GM18526 (cell line): ENCODE results near the gene SLC8A1.

Source experiments
- POLR2A ChIP-seq: IDR thresholded peaks from 3 replicates; pipeline ENCODE4 v1.6.1; 2011; ENCODE audit not compliant: insufficient read length; ENCODE audit errors: extremely low read depth

SLC8A1 gene

DNA sequence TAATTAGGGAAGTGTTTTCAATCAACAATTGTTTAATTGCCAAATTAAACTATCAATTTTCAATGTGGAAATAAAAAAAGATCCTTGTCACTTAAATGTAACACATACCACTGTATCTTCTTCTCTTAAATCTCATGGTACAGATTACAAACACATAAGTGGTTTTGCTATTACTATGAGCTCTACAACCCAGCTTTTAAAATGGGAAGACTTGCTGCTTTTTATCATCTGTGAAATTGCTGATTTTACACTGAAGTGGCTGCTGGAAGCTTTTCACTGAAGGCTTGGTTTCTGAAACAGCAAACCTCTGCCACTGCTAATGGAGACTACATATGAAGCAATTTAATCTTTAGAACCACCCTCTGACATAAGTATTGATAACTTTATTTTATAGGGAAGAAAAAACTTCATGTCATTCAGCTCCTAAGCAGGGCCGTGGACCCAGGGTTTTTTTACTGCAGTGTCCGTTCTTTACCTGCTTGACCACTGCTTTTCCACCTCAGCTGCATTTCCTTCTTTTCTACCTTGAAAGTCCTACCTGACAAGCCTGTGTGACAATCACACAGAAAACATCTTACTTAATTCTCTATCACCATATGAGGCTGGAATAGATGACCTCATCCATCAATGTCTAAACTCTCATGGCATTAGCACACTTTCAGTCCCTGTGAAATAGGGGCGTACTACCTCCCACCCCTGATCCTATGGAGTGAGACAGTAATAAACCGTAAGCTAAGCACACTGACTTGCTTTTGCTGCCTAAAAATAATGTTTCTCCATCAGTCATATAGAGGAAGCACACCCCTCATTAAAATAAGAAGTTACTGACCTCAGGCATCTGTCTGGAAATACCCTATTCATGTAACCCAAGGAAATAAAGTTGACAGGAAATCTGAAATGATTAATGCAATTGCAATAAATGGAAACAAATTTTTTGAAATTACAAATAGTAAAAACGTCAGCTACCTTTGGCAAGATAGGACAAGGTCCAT, 19.2 kb upstream of the SLC8A1 start:
- no peak for TF ChIP-seq POLR2A

DNA sequence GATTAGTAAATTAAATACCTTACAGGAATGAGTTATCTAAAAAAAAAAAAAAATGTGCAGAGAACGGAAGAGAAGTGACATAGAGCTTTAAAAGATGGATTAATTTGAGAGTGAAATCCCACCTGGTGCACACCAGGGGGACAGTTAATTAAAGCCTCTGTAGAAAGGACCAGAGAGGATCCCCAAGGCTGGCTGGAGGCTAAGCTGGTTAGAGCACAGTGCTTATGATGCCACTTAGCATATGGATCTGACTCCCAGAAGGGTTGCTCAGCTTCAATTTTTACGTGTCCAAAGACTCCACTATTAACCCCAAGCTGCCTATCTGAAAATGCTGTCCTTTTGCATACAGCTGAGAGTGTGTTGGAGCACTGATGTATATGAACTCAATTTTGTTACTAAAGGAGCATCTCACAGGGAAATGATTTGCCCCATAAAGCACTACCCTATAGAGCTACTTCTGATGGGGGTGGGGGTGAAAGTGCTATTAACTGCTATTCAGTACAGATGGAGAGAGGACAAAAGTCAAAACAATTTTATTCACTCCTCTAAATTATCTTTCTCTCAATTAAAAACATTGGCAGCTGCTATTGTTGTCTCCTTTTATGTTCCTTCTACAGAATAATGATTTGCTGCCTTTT, 15.2 kb upstream of the SLC8A1 start:
- no peak for TF ChIP-seq POLR2A

DNA sequence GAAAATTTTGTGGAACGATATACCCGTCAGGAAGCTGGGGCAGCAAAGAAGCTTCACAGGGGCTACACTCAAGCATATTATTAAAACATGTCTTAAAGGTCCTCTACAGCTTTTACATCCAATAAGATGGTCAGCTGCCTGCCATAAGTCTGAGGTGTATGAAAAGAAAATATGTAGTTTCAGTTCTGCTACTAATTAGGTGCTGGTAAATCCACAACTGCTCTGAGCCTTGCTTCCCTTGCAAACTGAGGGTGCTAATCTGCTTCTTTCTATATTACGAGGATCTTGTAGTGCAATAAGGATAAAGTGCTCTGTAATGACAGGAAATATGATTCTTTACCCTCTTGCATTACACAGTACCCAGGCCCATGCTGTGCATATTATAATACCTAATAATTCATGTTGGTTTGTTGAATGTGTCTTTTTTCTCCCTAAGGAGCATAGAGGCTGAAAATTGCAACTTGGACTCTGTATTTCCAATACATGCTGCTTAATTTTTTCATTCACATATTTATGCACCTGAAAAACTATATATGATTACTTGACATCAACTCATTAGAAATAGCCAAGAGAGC, 14.5 kb upstream of the SLC8A1 start:
- TF ChIP-seq POLR2A = no peak

DNA sequence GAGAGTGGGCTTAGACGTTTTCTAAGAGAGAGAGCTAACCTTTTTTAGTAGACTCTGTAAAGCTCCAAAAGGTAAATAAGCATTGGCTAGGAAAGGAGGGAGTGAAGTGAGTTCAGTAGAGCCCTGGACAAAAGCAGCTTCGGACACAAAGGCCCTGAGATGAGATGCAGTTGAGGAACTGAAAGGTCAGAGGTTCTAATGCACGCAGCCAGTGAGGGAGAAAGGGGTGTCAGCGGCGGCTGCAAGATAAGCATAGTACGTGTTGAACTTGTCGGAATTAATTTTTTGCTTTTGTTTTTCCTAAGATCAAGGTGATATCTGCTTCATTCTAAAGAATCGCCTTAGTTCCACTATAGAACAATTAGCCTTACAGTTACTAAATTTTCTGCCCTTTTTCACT, 11.2 kb upstream of the SLC8A1 start:
- no peak for TF ChIP-seq POLR2A

DNA sequence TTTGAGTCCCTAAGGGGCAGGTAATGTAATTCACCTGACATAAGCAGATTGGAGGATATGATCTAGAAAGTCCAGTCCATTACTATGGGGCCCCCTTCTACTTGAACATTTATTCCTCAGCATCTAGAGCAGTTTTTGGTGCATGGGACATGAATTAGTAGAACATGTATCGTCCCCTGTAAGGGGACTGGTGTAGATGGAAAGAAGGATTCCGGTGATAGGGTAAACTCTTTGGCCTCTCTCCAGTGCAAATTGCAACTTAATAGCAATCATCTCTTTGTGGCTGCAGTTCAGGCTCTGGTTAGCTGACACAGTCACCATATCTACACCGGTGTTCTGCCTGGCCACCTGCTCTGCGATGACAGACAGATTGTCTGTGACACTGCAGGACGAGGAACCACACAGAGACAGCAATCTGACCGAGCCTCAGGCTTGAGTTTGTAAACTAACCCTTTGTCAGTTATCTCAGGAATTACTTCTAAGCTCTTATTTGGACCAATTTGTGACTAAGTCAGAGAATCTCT, 6.4 kb upstream of the SLC8A1 start:
- no peak for TF ChIP-seq POLR2A

DNA sequence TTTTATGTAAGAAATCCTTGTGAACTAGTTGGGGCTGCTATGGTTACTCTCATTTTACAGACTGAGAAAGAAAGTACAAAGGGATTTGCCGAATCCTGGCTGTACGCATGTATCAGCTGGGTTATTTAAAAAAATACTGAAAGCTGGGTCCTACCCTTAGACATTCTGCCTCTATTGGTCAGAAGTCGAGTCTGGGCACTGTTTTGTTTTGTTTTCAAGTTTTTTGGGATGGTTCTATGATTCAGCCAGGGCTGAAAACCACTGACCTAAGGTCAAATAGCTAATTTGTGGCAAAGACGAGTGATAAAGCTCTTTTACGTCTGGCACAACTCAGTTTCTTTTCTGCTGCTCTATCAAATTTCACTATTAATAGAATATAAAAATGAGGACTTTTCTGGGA, 5.9 kb upstream of the SLC8A1 start:
- no peak for TF ChIP-seq POLR2A

DNA sequence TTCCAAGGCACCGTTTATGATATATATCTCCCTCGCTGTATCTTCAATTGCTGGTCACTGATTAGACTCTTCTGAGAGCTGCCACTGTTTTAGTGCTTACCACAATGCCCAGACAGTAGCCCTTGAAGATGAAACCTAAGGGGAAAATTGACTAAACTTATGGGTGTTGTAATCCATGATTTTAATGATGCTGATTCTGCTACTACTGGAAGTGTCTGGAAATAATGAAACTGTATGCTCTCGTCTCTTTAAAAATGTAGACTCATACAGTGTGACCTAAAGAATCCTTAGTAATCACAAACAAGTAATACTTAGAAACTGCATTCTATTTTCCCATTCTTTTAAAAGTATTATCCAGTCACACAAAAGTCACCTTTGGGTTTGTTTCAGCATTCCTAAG, 5.5 kb upstream of the SLC8A1 start:
- TF ChIP-seq POLR2A = no peak

DNA sequence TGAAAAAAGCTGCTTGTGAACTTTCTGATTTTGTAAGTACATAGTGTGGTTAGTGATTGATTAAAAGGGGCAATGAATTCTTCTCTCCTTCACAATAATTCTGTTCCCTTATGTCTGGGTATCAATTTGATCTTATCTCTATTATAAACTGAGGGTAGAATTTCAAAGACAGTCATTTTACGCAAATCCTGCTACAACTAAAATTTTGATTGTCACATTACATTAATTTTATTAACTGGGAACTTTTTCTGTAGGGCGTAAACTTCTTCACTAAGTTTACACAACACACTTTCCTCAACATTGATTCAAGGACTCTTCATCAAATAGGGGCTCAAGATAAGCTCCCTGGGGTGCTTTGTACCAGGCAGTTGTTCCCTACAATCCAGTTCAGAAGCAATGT, 5.0 kb upstream of the SLC8A1 start:
- TF ChIP-seq POLR2A = no peak

DNA sequence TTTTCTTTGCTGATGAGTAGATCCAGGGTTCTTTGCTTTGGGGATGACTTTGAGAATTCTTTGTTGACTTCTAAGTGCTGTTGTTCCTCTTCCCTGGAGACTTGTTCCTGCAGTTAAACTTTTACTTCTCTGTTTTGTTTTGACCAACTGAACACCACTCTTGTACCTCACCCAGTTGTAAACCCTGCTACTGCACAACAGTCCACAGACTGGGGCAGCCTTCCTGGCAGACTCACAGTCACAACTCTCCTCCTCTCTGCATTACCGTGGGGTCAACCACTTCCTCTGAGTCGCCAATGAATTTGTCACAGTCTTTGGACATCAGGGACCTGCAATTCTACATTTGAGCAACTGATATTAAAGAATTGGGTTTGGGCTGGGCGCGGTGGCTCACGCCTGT, 3.8 kb upstream of the SLC8A1 start:
- TF ChIP-seq POLR2A = no peak

DNA sequence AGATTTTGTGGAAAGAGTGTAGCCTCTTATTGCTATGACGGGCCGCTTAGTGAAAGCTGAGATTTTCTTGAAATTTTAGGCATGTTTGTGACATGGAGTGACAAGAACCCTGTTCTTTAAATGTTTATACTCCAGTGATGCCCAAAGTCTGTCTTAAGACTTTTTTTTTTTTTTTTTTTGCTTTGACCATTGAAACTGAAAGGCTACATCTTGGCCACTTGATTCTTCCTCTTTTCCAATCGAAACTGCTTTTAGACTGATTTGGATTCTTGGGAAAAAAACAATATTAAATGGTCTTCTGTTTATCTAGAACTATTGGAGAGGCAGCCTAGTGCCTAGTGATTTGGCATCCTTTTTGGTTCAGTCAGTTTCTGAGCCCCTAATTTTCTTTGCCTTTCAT, 2.4 kb upstream of the SLC8A1 start:
- TF ChIP-seq POLR2A = no peak

DNA sequence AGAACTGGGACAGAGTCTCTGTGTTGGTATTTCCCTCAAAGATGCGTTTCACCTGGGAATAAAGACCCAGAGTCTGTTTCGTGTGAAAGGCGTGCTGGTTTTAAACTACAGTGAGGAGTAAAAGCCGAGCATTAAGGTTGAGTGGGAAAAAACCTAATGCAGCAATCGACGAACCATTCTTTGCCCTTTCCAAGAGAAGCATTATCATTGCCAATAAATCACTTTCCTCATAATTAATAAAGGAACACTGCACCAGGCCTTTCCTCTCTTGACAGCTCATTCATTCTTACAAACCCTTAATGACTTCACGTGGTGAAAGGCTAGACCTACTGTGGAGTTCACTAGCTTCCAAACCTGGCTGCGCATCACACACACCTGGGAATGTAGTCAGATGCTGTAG, 896 bp upstream of the SLC8A1 start:
- no peak for TF ChIP-seq POLR2A

DNA sequence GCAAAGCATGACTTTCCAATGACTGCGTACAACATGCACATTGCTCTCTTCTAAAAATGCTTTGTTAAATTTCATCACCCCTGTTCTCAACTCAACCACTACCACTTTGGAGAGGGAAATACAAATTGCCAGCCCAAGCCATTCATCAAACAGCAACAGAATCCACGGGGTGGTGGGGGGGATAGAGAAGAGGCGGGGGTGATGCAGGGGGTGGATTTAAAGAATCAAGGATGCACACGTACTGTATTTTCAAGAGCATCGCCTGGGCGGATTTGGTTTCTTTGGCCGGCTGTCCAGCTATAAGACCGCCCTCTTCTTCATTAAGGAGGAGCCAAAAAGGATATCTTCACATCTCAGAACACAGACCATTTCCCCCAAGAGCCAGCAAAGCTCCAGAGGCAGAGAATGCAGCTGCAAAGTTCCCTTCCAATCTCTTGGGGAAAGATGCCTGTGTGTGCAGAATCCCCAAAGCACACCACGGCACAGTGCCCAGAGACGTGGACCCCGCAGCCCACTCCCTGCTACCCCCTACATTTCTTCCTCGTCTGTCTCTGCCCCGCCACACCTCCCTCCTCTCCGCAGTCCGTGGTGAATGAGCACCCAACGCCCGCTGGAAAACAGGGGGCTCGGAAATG, 977 bp downstream of the SLC8A1 start:
- no peak for TF ChIP-seq POLR2A

DNA sequence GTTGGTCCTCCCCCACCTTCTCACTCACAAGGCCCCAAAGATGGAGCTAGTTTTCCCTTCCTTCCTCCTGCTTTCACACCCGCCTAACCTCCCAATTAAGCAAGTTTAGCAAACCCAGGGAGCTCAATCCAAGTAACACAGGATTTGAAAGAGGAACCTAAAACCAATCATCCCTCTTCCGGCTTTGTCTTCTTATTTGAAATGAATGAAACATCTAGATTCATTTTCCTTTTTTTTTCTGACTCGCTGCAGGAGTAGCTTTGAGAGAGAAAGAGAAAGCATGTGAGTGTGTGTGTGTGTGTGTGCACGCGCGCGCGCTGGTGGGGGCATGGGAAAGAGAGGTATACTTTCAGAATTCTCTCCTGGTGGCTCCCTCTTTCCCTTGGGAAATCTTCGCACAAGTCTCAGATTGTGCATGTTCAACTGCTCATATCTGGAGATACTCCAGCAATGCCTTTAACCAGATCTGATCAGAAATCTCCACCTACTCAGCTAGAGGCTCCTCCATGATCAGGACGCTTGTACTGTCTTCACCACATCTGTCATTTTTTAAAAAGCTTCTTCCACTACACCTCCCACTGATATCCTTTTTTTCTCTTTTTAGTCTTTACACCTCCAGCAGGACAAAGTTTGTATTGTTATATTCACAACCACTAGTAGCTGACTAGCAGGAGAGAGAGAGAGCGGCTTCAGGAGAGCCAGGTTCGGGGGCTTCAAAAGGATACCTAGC, 1.7 kb downstream of the SLC8A1 start:
- no peak for TF ChIP-seq POLR2A

DNA sequence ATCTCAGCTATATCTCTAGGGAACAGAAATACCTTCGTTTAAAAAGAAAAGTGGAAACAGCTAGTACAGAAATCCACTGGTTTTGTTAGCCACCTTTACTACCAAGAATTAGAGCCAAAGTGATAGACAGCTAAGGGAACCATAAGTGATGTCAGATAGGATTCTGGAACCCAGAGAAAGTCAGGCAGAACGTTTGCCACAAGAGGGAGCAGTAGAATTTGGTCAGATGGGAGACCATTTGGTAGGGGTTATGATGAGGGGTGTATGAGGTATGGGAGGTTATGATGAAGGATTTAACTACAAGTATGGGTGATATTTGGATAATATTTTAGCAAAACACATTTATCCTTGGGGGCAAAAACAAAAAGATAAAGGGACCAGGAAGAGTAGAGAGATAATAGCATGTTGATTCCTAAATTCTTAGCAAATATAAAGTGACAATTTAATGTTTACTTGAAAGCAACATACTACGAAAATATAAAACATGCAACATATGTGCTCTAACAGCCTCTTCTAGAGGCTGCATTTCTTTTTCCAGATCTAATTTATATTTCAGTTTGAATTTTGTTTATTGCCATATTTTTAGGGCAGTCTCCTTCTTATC, 3.3 kb downstream of the SLC8A1 start:
- TF ChIP-seq POLR2A = no peak
